Activated CD4-positive, CD25-positive, alpha-beta regulatory T cell (primary cell): ENCODE results near the gene AK2.
A peak's percentile ranks its signal among the peaks of the same experiment; 100 is the strongest.
"Not testable (repeated sequence)": the region's sequence is repeated elsewhere in the genome, so short reads cannot be mapped to it uniquely, and the experiment has no call there.

Source experiments
- DNase-seq, 4 experiments: peaks; one replicate each; lab custom pipeline; 2025; lab: John Stamatoyannopoulos, UW

Gene AK2

DNA sequence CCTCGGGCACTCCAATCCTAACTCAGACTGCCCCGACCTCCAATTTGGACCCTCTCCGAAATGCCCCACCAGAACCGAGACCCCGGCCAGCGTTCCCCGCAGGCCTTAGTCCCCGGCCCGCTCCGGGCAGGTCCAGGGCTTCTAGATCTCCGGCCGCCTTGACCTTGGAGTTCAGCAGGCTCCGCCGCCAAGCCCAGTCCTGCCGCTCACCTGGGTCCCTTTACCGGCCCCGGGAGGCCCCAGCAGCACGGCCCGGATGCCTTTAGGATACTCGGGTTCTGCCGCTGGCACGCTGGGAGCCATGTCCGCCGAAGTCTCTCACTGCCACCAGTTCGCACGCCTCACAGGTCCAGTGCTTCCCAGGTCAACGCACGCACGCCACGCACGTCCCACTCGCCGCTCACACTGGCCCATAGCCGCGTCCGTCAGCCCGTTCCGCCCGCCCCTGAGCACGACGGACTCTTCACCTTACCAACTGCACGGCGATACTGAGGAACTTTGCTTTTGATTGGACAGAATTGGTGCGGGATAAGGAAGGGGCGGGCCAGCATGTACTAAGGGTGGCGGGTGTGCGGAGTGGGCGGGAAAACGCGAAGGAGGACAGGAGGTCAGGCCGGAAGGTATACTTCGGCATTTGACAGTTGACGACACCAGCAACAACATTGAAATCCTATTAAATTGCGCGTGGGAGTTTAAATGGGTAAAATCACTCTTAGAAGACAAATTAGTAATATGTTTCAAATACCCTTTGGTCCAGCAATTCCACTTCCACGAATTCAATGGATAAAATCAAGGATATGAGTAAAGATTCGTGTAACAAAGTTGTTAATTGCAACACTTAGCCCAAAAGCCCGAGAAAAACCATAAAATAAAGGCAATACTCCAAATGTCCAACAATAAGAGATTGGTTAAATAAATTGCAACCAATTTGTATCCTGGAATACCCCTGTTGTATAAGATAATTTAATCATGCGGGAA, at the start of gene AK2:
Gene AK2, minus strand, starts transcription at position 358 of the 978 bp plus-strand sequence. Its CDS starts 55 bp downstream, at position 303.
- peak; percentile 72 to 86 (median 76) for DNase-seq

DNA sequence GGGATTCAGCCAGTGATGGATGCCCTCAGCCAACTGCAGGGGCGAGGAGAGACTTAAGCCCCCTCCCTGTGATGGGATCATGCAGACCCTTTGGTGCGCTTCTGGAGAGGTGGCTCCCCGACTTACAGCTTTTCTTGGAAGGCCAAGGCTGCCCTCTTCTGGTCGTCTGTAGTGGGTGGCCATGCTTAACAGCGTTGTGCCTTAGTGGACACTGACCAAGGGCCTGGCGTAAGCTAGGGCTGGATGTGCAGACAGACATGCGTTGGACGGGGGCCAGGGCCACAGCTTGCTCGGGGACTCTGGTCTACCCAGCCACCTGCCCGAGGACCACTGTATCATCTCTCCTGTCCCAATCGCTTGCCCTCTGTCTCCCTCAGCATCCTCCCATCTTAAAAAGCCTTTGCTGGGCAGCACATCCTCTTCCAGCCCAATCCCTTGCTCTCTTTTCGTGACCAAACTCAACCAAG, 49.7 kb upstream of the AK2 start:
- DNase-seq = peak in 1 of 4 experiments; percentile 12

DNA sequence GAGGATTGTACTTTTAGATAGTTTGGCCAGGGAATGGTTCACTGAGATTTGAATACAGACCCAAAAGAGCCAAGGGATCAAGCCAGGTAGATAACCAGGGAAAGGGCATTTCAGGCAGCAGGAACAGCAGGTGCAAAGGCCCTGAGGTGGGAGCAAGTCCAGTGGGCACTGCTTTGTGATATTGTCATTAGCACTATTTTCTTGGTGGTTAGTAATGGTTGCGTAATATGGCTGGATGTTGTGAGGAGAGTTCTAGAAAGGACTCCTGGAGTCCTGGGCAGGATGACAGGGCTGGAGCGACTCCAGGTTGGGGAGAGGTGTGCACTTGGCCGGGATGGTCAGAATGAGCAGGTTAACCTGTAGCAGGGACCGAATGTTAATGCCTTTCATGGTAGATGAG, 48.6 kb upstream of the AK2 start:
- no peak for DNase-seq

DNA sequence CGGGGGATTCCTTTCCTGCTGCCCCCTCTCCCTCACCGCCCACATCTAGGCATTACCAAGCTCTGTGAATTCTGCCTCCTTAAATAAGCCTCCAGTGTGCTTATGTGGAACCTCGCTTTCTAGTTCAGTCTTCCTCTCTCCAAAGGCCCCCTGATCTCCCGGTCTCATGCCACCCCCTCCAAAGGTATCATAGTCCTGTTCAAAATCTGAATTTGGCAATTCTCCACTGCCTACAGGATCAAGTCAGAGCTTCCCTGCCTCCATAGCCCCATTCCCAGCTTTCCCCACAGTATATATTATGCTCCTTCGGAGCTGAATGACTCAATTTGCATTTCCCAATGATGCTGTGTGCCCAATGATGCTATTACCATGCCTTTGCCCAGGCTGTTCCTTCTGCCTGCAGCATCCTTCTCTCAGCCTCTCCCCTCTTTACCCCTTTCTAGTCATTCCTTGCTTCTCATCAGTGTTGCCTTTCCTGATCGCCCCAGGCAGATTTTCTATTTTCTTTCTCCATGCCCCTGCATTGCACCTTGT, 46.0 kb upstream of the AK2 start:
- DNase-seq = no peak

DNA sequence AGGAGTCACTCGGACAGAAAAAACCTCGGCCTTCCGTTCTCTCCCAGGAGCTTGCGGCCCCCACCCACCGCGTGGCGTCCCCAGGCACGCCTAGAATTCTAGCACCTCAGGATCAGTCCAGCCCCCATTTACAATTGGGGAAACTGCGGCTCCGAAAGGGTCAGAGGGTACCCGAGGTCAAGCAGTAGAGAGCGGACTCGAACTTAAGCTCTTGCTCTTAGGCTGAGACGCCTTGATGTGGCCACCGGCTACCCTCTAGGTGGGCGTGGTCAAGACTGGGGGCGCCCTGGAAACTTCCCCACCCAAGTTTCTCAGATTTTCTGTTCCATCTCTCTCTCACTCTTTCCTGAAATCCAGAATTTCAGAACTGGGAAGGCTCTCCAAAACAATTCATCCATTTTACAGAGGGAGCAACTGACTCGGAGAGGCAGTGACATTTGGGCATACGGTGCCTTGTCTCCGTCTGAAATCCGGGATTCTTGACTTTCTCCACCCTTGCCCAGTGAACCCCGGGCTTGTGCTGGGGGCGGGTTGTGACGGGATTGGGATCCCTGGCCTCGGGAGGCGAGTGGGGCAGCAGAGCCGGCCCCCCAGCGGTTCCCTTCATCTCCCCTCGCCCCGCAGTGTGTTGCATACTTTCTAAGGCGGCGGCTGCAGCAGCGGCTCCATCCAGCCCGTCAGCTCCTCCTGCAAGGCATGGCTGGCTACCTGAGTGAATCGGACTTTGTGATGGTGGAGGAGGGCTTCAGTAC, 45.0 kb upstream of the AK2 start:
- DNase-seq = no peak

DNA sequence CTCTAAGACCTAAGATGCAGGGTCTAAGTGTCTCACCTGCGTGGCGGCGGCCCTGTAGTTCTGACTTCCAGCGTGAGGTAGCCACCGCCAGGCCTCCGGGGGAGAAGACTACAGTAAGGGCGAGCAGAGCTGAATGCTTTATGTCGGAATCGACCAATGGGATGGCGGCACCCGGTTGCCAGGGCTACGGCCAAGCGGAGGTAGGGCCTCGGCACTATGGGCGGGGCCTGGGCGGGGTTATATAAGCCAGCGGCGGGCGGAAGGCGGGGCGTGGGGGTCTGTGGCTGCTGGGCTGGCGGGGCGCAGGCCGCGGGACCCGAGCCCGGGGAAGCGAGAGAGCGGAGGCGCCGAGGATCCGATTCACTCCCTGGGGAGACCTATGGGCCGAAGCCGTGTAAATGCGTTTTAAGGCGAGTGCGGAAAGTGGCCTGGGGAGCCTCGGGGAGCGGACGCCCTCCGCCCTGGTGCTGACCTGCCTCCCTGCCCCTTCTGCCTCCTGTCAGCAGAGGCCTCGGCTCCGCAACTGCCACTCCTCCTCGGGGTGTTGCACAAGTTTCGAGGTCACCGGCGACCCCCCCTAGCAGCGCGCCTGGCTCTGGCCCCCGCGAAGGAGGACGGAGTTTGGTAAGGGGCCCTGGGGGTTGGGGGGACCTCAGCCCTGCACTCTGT, 44.3 kb upstream of the AK2 start, which contains the start of gene AZIN2:
Gene AZIN2, plus strand, starts transcription at position 269 of the 669 bp plus-strand sequence. CDS start 1,097 bp downstream, outside the sequence.
- DNase-seq = peak; percentile 91 to 96 (median 94)

DNA sequence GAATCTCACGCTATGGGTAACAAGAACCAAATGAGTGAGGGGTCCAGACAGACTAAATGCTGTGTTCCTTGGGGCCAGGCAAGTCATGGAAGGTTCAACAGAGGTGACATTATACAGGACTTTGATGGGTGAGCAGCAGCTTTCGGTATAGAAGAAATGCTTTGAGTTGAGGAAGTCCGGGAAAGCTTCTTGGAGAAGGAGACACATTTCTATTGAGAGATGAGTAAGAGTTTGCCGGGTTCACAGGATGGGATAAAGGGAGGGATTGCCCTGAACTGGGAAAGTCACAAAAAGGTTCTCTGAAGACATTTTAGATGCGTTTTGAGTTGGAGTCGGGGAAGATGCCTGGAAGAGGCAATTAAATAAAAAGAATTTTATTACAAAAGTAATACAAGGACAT, 43.7 kb upstream of the AK2 start:
- DNase-seq = no peak

DNA sequence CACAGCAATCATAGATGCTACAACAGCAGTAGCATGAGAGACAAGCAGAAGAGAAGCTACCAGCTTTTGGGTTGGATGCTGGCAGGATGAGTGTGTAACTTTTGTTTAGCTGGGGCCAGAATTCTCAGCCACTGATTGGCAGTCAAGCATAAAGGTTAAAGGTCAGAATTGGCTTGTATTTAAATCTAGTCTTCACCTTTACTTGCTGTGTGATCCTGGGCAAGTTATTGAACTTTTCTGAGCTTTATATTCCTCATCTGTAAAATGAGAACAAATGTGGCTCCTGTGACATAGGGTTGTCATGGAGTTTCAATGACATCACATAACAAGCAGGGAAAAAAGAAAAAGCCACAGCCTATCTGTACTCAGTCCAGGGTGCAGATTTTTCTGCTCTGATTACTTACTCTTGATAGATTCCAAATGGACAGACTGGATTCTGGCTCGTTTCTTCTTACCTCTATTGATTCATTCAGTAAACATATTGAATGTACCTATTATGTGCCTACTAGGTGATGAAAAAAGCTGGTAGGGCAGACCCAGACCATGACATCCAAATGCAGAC, 41.4 kb upstream of the AK2 start:
- DNase-seq = no peak

DNA sequence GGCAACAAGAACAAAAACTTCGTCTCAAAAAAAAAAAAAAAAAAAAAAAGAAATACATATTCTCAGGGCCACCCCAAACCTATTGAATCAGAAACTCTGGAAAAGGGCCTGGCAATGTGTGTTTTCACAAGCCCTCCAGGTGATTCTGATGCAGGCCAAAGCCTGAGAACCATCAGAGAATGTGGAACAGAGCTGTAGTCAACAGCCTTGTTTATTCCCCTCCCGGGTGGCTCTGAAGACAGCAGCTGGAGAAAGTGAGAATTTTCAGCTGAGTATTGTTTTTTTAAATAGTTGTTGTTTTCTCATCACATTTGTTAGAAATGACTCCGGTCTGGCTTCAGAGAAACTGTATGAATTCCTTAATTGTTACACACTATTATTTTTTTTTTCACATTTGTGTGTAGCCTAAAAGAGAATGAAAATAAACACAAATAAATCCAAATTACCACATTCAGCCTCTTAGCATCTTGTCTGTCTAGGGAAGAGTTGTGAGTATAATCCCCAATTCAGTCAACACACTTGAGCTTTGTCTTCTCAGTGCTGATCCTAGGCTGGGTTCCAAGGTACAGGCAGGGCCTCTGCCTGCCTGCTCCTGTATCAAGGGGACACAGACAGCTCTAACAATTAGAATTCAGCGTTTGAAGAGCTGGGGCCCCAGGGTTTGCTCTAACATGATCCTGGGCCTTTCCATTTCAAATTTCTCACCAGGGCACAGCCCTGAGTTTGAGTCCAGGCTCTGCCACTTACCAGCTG, 37.7 kb upstream of the AK2 start:
- DNase-seq = no peak

DNA sequence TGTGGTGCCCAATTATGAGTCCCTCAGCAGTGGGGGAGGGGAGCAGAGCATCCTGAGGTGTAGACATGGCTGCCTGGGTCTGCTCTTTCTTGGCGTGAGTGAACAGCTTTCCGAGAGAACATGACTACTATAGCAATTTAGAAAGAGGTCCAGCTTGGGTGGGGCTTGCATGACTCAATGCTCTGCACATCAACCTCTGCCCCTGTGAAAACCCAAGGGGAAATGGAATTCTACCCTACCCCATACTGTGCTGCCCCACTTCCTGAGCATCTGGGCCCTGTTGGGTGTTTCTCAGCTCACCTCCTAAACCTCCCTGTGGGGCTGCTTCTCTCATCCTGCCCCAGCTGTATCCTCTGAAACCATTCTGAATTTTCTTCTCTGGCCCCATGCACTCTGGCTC, 36.0 kb upstream of the AK2 start:
- DNase-seq = no peak

DNA sequence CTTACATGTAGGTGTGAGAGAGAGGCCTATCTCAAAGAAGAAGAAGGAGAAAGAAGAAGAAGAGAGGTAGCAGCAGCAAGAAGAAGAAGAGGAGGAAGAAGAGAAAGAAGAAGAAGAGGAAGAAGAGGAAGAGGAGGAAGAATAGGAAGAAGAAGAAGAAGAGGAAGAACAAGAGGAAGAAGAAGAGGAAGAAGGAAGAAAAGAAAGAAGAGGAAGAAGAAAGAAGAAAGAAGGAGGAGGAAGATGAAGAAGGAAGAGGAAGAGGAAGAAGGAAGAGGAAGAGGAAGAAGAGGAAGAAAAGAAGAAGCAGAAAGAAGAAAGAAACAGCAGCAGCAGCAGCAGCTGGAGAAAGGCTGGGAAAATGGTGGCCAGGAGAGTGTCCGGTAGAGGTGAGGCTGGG, 33.9 kb upstream of the AK2 start:
- no peak for DNase-seq

DNA sequence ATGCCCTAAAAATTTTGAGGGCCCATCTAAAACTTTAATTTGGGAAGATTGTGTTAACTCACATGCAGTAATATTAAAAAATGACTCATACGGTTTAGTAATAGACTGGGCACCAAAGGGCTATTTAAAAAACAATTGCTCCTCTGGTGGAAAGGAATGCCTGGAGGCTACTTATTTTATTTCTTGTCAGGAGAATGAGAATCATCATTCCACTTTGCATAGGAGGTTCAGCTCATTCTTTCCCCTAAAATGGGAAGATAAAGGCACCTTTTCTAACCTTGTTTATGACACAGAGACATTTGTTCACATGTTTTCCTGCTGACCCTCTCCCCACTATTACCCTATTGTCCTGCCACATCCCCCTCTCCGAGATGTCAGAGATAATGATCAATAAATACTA, 31.4 kb upstream of the AK2 start:
- DNase-seq = not testable (repeated sequence)

DNA sequence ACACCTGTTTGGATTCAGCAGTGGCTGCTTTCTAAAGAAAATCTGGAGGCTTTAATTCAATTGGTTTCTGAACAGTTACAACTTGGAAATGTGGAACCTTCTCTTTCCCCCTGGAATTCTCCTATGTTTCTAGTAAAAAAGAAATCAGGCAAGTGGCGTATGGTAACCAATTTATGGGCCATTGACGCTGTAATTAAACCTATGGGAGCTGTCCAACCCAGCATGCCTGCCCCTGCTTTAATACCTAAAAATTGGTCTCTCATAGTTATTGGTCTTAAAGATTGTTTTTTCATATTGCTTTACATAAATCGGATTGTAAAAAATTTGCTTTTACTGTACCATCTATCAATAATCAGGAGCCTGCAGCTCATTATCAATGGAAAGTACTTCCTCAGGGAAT, 29.8 kb upstream of the AK2 start:
- DNase-seq = not testable (repeated sequence)

DNA sequence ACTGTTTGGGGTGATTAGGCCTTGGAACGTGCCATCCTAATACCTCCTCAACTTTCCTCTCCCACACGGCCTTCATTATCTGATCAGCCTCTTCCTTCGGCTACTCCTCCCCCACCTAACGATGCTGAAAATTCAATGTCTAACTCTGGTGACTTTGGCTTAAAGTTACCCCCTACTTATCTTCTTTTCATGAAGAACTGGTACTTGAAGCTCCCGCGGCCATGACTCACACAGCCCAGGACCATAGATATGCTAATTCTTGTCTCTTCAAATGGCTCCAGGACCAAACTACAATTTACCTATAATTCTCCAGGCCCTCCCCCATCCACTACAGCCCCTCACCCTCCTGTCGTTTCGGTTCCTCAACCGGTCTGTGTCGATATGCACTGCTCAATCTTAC, 28.6 kb upstream of the AK2 start:
- no peak for DNase-seq

DNA sequence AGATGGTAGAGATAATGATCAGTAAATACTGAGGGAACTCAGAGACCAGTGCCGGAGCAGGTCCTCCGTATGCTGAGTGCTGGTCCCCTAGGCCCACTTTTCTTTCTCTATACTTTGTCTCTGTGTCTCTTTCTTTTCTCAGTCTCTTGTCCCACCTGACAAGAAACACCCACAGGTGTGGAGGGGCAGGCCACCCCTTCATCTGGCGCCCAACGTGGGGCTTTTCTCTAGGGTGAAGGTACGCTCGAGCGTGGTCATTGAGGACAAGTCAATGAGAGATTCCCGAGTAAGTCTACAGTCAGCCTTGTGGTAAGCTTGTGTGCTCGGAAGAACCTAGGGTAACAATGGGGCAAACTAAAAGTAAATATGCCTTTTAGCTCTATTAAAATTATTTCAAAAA, 27.6 kb upstream of the AK2 start:
- not testable (repeated sequence) for DNase-seq

DNA sequence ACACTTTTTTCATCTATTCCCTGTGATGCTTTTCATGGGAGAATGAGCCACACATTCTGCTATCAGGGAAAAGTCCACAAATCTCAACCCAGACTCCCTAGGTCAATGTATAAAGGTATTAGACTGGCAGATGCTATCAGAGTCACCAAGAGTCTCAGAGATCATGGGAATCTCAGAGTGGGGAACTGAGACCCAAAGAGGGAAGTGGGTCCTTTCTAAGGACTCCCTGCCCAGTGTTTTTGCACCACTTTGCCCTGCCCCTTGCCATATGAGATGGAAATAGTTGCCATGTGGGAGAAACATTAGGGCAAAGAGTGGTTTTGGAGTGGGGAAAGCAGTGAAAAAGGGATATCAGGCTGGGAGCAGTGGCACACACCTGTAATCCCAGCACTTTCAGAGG, 25.2 kb upstream of the AK2 start:
- no peak for DNase-seq

DNA sequence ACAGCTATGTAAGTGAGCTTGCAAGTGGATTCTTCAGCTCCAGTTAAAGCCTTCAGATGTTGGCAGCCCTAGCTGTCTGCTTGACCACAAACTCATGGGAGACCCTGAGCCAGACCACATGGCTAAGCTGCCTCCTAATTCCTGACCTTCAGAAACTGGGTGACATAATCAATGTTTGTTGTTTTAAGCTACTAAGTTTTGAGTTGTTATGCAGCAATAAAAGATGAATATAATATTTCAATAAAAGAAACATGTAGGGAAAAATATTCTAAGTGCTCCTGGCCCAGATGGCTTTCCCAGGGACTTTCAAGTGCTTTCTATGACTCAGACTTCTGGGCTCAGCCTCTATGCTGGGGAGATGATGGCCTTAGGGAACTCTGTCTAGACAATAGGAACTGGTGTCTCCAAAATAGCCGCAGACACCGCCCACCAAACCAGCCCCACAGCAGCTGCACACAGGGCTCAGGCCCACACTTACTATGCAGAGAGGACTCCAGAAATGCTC, 23.9 kb upstream of the AK2 start:
- DNase-seq = no peak

DNA sequence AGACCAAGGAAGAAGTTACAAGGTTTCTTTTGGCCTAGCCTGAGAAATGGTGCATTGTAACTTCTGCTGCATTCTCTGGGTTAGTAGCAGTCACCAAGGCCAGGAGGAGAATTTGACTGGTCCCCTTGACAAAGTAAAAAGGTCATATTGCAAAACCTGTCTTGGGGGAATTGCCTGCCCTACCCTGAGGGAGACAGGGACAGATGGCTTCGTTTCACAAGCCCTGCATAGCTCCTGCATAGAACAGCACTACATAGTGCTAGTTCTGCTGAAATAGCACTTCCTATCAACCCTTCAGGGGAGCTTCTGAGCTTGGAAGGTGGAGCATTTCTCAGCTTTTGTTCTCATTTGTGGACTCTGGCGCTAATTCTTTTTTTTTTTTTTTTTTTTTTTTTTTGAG, 20.4 kb upstream of the AK2 start:
- DNase-seq = no peak

DNA sequence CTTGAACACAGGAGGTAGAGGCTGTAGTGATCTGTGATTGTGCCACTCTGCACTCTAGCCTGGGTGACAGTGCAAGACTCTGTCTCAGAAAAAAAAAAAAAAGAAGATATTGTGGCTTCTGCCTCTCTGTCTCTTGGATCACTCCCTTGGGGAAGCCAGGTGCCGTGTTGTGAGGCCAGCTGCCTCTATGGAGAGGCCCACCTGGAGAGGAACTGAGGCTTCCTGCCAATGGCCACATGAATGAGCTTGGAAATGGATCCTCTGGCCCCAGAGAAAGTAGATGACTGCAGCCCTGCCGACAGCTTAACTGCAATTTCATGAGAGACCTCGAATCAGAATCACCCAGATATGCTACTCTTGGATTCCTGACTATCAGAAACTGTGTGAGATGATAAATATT, 19.7 kb upstream of the AK2 start:
- DNase-seq = no peak

DNA sequence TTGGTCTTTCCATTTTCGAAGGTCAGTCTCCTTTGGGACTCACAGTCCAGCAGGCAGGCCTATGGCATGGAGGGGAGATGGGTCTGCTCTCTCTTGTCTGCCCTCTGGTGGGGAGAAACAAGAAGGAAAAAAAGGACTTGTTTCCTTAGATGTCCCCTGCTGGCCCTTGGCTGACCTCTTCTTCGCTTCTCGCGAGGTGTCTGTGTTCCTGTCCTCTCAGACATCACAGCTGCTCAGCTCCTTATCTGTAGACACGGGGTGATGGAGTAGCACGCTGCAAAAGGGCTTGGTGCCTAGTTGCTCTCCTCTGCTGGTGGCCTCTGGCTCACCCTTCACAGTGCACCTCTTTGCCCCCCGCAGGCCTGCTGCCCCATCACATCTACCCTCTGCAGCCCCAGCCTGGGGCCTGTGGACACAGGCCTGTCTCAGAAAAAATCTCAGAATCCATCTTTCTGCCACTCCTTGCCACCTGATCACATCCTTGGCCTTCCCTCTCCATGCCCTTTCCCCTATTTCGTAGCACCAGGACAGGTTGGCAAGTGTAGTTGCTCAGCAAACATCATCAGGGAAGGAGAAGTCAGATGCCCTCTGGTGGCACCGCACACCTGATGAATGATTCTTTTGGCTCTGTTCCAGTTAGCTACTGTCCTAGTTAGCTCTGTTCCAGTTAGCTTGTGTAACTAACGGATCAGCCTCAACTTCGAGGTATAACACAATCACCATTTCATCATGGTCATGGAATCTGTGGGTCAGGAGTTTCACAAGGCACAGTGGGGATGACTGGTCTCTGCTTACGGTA, 18.7 kb upstream of the AK2 start:
- DNase-seq = peak in 1 of 4 experiments; percentile 4
